Stimulated activated CD4-positive, alpha-beta T cell treated with anti-CD3 and anti-CD28 coated beads, Interleukin-1b, Interleukin-23, amount 100 ng/mL, for 48 hours (primary cell): Measurements from ENCODE around the gene VCX3B.
"Not testable (repeated sequence)": the region's sequence is repeated elsewhere in the genome, so short reads cannot be mapped to it uniquely, and the experiment has no call there.

Experiments used
- DNase-seq: peaks from one replicate; pipeline ENCODE4 v3.0.0-alpha.2; 2020

The VCX3B gene

DNA sequence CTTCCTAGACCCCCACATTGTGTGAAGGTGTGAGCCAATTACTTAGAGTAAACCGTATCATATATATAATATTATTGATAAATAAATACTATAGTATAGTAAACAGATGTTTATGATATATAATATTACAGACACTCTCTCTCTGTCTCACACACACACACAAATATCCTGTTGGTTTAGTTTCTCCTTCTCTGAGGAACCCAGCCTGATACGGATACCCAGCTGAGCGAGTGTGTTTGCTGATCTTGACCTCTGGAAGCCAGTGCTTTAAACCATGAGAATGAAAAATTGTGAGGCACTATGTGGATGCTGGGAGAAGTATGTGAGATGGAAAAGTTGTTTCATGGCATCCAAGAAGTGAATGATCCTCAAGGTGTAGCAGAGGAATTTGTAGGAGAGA is at the start of gene VCX3B:
TSS of gene VCX3B (plus strand) at position 301 of the 400 bp plus-strand sequence. CDS start 621 bp downstream, outside the sequence.
- DNase-seq = not testable (repeated sequence)

DNA sequence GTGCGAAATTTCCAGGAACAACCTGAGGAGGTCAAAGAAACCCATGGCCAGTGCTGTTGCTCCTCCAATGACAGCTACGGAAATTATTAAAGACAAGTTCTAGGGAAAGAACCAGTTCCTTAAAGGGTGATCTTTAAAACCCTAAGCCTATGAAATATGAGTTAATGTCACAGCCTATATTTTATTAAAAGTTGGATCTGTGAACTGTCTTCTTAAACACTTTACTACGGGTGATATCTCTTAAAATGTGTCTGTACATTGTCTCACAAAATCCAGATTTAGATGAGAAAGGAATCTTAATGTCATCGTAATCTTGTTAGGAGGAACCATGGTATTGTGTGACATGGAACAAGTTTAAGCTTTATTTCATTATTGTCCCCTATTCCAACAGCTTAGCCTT is 46.3 kb upstream of the VCX3B start:
- no peak for DNase-seq

DNA sequence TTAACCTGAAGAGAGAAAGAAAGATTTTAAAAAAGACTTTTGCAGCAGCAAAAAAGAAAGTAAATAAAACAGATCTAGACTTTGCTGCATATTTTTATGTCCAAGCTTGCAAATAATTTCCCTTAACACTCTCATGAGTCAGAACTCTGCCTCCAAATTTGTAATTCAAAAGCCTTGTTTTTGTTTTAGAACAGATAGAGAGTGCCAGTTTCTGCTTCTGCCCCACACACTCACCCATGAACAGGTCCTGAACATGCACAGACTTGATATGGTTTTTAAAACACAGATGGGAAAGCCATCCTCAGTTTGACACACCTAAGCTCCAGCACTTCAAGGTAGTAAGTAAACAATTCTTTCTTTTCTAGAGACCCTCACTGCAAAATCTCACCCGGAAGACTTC is 39.7 kb upstream of the VCX3B start:
- no peak for DNase-seq

DNA sequence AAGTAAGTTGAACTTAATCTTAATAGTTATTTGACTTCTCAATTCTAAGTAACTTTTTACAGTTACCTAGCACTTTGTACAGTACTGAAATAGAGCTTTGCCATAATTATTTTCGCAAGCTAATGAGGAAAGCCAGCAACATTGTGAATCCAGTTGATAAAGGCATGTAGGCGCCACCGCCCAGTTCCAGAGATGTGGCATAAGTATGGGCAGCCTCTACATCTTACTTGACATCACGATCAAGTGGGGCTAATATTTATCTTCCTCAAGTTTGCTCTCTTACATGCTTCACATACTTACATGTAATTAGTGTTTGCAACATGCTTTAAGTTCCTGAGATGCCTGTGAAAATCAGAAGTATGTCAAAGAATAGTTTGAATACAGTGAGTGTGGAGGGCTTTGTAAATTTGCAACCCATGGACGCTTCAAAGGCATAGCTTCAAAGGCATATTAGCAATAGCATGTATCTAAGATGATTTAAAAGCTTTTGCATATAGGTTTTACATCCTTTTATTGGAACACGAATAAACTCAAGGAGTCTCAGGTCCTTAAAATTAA is 34.9 kb upstream of the VCX3B start:
- no peak for DNase-seq

DNA sequence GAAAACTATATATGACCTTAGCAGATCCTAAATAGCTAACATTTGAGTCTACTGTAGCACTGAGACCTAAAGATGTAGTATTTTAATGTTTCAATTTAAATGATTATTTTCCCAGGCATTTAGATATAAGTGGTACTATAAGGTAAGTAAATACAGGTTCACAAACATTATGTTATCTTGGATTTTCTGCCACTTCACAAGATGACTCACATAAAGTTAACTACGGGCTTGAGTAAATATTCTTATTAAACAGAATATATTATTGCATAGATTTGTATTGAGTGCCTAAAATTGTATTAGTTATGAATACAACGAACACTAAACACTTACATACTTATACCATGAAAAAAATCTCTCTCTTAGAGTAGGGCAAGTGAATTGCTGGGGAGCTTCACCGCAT is 34.2 kb upstream of the VCX3B start:
- DNase-seq = no peak

DNA sequence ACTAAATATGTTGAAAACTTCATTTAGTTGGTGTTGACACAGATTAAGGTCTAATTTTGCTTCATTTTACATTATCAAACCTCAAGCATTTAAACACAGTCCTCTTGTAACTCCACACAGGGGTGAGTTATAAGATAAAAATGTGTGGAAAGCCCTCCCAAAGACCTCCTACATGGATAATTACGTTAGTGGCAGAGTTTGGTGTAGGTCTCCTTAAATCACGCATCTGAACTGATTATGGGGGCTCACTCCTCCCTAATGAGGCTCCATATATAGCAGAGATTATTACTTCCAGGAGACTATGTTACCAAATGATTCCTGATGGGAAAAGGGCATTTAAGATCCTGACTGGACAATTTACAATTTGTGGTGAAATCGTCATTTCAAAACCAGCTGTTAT is 32.2 kb upstream of the VCX3B start:
- no peak for DNase-seq

DNA sequence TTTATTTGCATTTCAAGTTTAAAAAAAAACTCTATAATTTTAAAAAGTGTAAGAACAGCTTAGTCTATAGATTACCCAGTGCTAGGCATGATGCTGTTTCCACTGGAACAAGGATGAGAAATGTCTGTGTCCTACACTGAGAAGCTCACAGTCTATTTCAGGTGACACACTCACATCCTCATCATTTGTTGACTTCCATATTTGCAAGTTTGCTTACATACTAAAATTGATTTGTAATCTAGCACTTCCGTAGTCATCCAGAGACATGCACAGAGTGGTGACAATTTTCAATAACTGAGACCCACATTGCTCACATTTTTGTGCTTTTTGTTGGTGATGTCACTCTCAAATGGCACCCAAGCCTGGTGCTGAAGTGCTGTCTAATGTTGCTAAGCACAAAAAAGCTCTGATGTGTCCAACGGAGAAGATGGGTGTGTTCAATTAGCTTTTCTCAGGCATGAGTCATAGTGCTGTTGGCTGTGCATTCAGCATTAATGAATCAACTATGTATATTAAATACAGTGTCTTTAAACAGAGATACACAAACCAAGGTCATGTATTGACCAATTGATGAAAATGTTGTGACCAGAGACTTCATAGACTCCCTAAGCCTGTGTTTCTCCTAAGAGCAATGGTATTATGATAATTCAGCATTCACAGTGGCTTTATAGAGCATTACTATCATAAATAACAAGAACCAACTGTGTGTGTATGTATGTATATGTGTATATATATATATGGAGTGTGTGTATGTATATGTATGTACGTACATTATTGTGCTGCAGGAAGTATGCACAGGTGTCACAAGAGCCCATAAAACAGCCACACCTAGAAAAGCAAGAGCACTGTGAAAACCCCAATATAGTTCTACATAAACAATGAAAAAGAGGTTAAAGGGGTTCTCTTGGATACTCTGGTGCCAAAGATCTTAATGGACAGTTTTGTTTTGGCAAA is 31.2 kb upstream of the VCX3B start:
- no peak for DNase-seq

DNA sequence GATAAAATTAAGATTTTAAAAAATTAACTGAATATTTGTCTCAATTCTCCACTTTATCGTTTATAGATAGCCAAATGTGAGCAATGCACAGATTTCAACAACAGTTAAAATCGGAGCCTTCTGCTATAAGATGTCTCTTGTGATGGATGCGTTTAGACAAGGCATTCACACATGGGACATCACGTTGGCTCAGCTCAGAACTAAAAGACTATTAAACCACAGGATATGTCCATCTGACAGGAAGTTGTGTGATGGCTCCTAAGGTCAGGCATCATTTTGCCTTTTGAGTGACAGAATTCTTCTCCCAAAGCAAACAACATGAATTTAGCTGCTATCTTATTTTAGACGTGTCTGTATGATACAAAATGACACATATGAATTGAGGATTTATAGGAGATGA is 17.3 kb upstream of the VCX3B start:
- no peak for DNase-seq

DNA sequence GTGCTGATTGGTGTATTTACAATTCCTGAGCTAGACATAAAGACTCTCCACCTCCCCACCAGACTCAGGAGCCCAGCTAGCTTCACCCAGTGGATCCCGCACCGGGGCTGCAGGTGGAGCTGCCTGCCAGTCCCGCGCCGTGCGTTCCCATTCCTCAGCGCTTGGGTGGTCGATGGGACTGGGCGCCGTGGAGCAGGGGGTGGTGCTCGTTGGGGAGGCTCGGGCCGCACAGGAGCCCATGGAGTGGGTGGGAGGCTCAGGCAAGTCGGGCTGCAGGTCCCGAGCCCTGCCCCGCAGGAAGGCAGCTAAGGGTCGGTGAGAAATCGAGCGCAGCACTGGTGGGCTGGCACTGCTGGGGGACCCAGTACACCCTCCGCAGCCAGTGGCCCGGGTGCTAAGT is 12.3 kb upstream of the VCX3B start:
- not testable (repeated sequence) for DNase-seq

DNA sequence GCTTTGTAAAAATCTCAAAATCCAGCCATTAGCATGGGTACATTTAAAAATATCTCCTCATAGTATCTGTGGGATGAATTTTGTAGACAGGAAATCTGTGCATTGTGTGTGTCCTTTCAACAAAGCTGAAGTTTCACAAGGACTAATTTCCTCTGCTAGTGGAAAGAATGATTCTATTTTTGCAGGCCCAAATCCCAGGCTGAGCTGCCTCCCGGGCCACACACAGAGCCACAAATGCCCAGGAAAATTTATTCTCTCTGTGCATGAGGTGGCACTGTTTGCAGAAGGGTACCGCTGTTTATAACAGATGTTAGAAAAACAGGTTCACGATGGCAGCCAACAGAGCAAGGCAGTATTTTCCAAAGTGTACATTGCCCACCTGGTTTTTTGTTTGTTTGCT is 11.0 kb upstream of the VCX3B start:
- no peak for DNase-seq

DNA sequence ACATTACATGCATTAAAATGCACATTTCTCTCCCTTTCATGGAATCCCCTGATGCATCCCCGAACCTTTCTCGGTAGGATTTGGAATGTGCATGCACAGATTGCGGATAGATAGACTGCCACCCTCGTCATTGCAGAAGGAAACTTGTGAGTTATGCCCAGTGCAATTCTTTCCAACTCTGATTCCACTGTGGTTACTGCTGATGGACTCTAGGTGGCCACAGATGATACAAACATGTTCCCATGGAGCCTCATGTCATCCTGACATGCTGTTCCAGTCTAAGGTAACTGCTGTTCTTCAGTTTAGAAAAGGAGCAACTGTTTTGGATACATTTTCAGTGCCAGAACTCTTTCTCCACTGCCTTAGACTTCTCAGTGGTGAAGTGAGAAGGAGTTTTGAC is 9.1 kb upstream of the VCX3B start:
- DNase-seq = no peak

DNA sequence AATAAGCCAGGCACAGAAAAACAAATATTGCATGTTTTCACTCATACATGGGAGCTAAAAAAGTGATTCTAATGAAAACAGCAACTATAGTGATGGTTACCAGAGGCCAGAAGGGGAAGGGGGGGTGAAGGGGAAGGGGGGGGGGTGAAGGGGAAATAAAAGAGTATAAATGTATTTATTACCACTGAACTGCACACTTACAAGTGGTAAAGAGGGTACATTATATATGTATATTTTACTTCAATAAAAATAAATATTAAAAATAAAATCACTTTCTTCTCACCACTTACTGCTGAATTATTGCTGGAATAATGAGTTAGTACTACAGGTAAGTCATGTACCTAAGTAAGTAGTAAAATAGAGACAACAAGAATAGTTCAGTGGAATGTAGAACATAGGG is 2.1 kb upstream of the VCX3B start:
- no peak for DNase-seq

DNA sequence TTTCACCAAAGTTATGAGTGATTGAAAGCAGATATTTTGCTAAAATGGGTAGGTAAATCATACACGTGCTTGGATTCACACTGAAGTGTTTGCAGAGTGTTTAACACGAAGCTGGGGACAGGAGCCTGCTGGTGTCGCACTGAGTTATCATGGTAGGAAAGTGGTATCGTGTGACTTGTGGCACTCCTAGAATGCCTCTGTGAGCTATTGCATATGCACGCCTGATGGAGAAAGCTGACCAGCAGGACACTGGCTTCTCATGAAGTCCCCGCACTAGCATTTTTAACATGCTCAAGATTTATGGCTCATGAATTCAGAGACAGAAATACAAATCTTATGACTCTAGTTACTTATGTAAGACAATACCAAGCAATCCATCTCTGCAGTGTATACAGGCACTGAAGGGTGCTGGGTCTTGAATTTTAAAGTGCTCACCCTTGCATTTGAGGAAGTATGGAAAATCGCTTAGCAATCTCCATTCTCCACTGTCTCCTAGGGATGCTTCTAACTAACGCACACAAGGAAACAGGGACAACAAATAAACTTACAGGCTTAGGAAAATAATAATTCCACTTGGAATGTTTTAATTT is 19.8 kb downstream of the VCX3B start:
- no peak for DNase-seq

DNA sequence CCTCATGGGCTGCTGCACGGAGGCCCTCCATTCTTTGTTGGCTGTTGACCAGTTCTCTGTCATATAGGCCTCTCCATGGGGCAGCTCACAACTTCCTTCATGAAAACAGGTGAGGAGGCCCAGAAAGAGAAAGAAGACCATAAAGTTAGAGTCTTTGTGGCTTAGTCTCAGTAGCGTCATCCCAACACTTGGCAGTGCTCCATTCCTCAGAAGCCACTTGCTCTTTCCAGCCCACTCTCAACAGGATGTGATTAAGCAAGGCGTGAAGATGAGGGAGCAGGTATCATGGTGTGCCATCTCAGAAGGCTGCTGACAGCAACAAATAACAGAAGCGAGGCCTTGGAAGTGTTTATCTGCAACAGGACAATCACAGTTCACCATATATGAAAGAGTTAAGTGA is 30.4 kb downstream of the VCX3B start:
- DNase-seq = not testable (repeated sequence)

DNA sequence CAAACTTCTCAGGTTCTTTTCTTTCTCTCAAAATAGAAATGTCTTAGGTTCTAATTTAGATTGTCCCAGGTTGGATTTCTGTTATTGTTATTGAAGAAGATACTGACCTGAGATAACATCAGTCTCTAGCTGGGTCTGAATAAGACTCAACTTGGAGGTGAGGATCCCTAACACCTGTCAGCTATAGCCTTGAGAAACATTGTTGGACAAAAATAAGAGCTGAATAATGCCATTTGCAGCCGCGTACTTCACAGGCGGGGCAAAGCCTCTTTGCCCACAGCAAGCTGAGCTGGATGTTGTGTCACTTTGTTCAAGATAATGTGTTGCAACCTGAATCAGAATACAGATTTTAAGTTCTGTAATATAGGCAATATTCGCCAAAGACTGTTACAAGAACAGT is 35.6 kb downstream of the VCX3B start:
- DNase-seq = no peak

DNA sequence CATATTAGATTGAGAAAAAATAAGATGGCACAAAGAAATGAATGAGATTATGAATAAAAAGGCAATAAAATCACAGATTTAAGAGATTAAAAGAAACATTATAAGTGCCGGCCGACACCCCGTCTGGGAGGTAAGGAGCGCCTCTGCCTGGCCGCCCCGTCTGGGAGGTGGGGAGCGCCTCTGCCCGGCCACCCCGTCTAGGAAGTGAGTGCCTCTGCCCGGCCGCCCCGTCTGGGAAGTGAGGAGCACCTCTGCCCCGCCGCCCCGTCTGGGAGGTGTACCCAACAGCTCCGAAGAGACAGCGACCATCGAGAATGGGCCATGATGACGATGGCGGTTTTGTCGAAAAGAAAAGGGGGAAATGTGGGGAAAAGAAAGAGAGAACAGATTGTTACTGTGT is 37.5 kb downstream of the VCX3B start:
- DNase-seq = not testable (repeated sequence)

DNA sequence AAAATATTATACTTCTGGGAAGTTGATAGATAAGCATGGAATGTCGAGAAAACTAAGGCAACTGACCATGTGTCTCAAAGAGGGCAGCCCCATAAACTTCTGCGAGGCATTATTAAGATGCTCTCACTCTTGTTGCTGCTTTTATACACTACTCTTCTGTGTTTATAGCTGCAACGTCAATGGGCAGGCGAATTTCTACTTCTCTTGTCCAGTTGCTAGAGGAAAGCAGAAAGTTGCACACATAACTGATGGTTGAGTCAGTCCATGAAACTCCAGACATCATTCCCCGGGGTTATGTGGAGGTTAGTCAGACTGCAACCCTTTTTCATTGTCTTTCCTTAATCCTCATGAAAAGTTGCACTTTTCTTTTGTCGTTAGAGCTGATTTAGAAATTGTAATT is 39.8 kb downstream of the VCX3B start:
- no peak for DNase-seq
